Upper lobe of left lung (tissue), 4 donors: ENCODE results near the gene SPDYE3.
"Not testable (repeated sequence)": the region's sequence is repeated elsewhere in the genome, so short reads cannot be mapped to it uniquely, and the experiment has no call there.

Experiments
- EP300 ChIP-seq, 4 donors: sonication (generic); formaldehyde crosslinking; IDR thresholded peaks; one replicate each; pipeline ENCODE4 v1.5.1; 2017; ENCODE audit warnings: antibody characterized with exemption in 4 of 4, control low read depth in 2 of 4
- POLR2A ChIP-seq, 4 donors: fragments of 450-650 bp; IDR thresholded peaks; one replicate each; pipeline ENCODE4 v1.5.1; 2016 to 2017; ENCODE audit warnings: antibody characterized with exemption in 4 of 4, mild to moderate bottlenecking in 2 of 4
- POLR2AphosphoS5 ChIP-seq, 2 donors: sonication (generic); formaldehyde crosslinking; IDR thresholded peaks; one replicate each; pipeline ENCODE4 v1.5.1; 2017; ENCODE audit warnings: antibody characterized with exemption in 2 of 2
- TF ChIP-seq, protein P1 (sequence below), 6 experiments: fragments of 450-650 bp in 4 of 6; fragments of 200-600 bp in 2 of 6; sonication (generic) in 2 of 6; IDR thresholded peaks; one replicate each; pipeline ENCODE4 v1.5.1; 2016 to 2019; ENCODE audit warnings: antibody characterized with exemption in 6 of 6

DNA sequence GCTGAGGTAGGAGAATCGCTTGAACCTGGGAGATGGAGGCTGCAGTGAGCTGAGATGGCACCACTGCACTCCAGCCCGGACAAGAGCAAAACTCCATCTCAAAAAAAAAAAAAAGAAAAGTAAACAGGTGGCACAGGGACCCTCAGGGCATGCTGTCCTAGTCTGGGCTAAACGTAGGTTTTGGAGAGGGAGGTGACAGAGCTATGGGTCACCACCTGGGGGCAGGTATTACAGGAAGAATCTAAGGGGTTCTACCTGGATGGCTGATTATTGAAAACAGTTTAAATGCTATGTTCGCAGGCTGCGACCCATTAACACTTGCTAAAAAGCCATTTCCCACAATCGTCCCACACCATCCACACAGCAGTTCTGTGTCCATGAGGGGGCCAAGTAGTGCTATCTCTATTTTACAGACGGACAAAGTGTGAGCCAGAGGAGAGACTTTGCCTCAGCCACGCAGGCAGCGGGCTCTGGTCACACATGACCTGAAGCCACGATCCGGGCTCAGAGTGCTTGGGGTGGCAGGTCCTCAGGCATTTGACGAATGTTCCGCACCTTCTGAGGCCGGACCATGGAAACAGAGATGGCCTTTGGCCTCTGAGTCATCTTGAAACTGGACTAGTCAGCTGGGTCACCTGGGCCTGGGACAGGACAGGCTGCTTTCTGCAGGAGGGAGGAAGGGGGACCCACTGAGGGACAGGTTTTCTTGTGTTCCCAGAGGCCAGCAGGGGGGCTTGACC is 38.0 kb upstream of the SPDYE3 start:
- not testable (repeated sequence) for TF ChIP-seq POLR2A, POLR2AphosphoS5, EP300 (IDR thresholded peaks at IDR 0.05)
- TF ChIP-seq, protein P1, sequence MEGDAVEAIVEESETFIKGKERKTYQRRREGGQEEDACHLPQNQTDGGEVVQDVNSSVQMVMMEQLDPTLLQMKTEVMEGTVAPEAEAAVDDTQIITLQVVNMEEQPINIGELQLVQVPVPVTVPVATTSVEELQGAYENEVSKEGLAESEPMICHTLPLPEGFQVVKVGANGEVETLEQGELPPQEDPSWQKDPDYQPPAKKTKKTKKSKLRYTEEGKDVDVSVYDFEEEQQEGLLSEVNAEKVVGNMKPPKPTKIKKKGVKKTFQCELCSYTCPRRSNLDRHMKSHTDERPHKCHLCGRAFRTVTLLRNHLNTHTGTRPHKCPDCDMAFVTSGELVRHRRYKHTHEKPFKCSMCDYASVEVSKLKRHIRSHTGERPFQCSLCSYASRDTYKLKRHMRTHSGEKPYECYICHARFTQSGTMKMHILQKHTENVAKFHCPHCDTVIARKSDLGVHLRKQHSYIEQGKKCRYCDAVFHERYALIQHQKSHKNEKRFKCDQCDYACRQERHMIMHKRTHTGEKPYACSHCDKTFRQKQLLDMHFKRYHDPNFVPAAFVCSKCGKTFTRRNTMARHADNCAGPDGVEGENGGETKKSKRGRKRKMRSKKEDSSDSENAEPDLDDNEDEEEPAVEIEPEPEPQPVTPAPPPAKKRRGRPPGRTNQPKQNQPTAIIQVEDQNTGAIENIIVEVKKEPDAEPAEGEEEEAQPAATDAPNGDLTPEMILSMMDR (IDR thresholded peaks at IDR 0.05), result not testable (repeated sequence)
